Measurements from ENCODE around the gene POU3F3.

Gene POU3F3

DNA sequence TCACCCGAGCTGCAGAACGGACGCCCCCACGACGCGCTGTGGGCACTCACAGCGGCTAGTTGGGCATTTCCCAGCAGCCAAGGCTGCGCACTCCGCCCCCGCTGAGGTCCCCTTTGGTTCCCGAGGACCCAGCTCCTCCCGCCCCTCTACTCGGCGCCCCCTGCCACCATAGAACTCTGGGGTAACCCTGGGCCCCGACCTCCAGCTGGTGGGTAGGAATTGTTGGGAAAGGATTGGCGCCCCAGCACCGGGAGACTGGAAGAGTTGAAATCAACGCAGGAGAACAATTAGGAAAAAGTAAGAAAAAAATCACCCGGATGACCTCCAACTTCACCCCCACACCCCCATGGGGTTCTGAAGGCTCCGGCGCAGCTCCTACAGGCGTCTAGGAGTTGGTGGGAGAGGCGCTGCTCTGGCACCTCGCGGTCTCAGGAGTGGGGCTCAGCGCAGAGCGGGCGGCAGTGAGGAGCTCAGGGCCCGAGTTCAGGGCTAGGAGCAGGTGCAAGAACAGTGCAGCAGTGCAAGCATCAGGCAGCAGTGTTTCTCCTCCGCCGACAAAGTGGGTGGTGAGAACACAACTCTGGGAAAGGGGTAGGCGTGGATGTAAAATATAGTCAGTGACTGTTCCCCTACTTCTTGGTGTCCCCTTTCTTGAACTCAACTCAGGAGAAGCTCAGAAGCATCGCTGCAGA lies 14.0 kb downstream of the POU3F3 start:
- Histone ChIP-seq H3K4me3 (no peak overlapping the region), H3K27ac (no peak overlapping the region)
- DNase-seq (ENCODE audit: low spot score) = no peak
- TF ChIP-seq, protein P1, sequence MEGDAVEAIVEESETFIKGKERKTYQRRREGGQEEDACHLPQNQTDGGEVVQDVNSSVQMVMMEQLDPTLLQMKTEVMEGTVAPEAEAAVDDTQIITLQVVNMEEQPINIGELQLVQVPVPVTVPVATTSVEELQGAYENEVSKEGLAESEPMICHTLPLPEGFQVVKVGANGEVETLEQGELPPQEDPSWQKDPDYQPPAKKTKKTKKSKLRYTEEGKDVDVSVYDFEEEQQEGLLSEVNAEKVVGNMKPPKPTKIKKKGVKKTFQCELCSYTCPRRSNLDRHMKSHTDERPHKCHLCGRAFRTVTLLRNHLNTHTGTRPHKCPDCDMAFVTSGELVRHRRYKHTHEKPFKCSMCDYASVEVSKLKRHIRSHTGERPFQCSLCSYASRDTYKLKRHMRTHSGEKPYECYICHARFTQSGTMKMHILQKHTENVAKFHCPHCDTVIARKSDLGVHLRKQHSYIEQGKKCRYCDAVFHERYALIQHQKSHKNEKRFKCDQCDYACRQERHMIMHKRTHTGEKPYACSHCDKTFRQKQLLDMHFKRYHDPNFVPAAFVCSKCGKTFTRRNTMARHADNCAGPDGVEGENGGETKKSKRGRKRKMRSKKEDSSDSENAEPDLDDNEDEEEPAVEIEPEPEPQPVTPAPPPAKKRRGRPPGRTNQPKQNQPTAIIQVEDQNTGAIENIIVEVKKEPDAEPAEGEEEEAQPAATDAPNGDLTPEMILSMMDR (IDR thresholded peaks at IDR 0.05) = no peak

DNA sequence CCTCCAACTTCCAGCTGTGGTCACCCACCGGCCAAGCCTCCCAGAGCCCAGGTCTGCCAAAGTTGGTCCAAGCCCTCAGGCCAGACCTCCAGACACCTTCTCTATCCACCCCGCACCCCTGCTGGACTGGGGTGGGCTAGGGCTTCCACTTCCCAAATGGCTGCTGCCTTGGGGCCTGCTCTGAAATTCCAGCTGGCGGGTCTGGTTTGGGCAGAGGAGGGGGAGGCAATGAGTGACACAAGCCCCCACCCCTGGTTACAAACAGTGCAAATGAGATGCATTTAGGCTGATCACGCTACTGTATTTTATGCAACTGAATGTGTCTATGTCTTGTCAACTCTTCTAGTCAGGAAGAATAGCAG lies 14.6 kb downstream of the POU3F3 start:
- DNase-seq (ENCODE audit: low spot score) = no peak
- TF ChIP-seq, protein P1 (IDR thresholded peaks at IDR 0.05) = no peak
- Histone ChIP-seq H3K27ac (no peak overlapping the region), H3K4me3 (no peak overlapping the region)

DNA sequence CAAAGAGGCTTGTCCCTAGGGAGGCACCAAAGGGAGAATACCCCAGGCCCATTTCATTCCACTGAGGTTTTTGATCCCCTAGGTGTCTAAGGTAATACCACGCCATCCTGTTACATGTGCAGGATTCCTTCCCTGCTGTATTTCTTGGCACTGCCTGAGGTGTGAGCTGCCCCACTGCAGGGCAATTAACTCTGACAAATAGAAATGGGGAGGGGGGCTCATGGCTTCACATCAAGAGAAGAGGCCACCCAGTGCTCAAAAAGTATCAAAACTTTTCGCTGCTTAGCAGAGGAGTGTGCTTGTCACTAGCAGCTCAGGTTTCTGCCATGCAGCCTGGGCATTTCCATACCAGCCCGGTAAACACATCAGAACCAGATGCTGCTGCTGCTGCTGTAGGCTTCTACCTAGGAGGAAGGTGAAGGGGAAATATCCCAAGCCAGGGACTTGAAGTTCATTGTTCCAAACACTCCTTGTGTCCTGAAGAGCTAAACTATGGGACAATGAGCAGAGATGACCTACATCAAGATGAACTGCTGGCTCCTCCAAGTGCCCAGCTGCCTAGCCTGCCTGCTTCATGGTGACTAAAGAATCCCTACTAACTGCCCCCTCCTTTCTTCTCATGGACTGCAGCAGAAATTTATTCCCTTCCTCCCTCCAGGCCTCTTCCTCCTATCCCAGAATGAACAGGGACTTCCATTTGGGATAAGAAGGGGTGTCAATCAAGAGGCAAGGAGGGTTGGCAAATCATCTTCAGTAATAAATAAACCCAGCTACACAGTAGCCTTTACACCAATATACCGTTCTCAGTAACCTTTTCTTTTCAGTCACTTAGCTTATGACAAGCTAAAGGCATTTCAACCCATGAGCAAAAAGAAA lies 16.4 kb downstream of the POU3F3 start:
- no peak for DNase-seq (ENCODE audit: low spot score)
- TF ChIP-seq, protein P1 (IDR thresholded peaks at IDR 0.05) = no peak
- H3K4me3 ChIP-seq = no peak overlapping the region

DNA sequence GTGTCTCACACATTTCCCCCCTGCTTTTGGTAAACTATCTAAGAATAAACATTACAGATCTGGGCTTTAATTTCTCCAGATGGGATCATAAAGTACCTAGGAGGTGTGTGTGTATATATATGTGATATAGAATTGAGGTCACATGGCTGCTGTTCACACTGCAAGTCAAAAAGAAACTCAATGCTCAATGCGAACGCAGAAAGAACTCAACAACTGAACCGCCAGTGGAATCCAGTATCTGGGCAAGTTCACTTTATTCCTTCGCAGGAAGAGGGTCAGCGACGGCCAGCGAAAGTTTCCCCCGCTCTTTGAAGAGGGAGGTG lies 17.7 kb downstream of the POU3F3 start:
- Histone ChIP-seq H3K4me3 (no peak overlapping the region), H3K27ac (no peak overlapping the region)
- DNase-seq (ENCODE audit: low spot score) = no peak
- TF ChIP-seq, protein P1 (IDR thresholded peaks at IDR 0.05) = no peak

More for the DNA sequence above, 16.4 kb downstream of the POU3F3 start:
- H3K27ac ChIP-seq = no peak overlapping the region

DNA sequence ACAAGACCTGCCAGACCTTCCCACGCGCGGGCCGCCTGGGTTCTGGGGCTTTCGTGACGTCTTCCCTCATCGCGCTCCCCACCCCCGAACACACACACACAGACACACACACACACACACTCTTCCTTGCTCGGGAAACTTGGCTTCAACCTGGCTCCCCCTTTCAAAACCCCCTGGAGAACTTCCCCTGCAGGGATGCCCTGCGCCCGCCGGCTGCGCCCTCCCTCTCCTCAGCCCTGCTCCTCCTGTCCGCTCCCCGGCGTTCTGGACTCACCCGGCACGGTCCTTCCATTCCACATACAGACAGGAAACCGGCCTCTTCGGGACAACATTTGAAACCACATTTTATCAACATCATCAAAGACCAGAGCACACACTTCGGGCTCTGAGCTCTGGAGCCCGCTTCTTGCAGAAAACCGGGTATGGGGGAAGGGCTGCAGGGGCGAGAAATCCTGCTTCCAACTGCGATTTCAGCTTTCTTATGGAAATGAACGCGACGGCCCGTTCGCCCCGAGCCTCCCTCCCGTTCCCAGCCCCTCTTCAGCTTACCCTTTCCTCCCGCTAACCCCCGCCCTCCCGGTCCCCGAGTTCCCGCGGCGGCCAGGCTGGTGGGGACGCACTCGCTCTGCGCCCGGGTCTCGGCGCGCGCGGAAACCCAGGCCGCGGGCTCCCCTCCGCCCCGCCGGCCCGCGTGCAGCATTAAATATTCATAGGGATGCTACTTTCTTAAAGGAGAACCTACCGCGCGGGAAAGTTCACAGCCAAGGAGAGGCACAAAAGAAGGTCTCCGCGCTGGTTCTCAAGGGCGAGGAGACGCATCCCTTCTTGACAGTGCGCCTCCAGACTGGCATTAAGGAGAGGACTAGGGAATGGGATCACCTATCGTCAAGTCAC lies 18.3 kb downstream of the POU3F3 start:
- peak overlapping the region; percentile 70 for H3K4me3 ChIP-seq
- no peak for DNase-seq (ENCODE audit: low spot score)
- TF ChIP-seq, protein P1 (IDR thresholded peaks at IDR 0.05) = no peak
- no peak overlapping the region for H3K27ac ChIP-seq

DNA sequence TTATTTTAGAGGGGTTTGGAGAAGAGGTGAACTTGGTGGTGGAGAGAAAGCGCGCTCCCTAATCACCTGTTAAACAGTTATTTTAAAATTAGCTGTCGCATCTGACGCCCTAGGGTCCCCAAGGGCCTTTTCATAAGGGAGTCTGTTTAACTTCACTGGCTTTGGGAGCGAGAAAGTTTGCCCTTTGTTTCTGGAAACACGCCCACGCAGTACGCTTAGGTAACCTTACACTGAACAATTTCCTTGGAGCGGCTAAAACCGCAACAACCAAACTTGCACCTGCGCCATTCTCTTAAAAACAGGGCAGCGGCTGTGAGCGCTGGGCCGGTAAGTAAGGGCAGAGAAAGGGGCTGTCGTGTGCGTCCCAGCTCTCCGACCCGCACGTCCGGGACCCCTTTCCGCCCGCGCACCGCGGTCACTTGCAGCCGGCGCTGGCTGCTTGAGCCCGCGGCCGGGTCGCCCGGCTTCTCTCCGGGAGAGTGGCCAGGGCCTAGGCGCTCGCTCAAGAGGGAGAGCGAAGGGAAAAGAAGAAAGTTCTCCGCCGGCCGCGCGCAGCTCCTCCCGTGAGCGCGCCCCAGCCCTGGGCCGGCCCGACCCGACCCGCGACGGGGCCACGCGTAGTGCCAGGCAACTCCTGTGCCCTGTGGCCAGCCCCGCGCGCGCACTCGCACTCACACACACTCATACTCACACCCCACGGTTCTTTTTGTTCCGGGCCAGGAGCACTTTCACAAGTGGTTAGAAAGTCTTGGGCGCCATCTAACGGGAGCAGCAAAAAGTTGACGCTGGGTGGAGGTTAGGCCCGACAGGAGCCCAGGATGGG lies 19.2 kb downstream of the POU3F3 start:
- no peak for DNase-seq (ENCODE audit: low spot score)
- TF ChIP-seq, protein P1 (IDR thresholded peaks at IDR 0.05) = no peak
- H3K27ac ChIP-seq = no peak overlapping the region
- peak overlapping the region; percentile 70 for H3K4me3 ChIP-seq
